Epithelial cell of esophagus (primary cell): ENCODE data around the gene MASP2.

ENCODE experiments used
- DNase-seq: peaks from one replicate; pipeline ENCODE4 v3.0.0; 2010; ENCODE audit warnings: low read depth
- H3K4me3 ChIP-seq: 2 replicates; pipeline ENCODE4 v1.5.1; 2011; ENCODE audit warnings: mild to moderate bottlenecking, low read length, control low read depth
- CTCF ChIP-seq: IDR thresholded peaks from 2 replicates; pipeline ENCODE4 v1.5.1; 2011; ENCODE audit warnings: low read depth, mild to moderate bottlenecking, low read length, control low read depth, inconsistent platforms; ENCODE audit not compliant: insufficient read depth; ENCODE audit errors: missing control alignments

The MASP2 gene

DNA sequence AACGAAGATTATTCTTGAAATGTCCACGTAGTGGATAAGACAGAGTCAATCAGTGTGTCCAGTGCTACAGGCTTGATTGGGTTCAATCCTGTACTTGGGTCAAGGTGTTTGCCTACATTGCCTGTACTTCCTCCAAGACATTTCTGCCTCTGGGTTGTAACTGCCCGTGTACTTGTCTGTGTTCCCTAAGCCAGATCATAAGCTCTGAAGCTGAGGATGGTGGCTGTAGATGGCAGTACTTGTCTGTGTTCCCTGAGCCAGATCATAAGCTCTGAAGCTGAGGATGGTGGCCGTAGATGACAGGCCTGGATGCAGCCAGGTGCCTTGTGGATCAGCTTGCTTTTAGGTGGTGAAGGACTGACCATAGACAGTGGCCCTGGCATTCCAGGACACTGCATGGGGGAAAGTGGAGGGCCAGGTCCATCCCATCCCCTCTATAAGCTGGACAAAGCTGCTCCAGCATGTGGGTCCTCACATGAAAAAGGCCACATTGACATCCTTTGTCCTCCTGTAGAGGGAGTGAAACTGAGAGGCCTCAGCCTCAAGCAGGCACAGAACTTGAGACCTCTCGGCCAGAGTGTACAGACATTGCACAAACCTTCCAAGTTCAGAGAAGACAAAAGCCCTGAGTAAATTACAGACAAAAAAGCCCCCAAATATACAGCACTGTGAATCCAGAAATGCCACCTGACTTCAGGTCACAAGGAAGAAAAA lies 14.8 kb upstream of the MASP2 start:
- no peak overlapping the region for H3K4me3 ChIP-seq
- DNase-seq, result no peak
- TF ChIP-seq CTCF, result no peak

DNA sequence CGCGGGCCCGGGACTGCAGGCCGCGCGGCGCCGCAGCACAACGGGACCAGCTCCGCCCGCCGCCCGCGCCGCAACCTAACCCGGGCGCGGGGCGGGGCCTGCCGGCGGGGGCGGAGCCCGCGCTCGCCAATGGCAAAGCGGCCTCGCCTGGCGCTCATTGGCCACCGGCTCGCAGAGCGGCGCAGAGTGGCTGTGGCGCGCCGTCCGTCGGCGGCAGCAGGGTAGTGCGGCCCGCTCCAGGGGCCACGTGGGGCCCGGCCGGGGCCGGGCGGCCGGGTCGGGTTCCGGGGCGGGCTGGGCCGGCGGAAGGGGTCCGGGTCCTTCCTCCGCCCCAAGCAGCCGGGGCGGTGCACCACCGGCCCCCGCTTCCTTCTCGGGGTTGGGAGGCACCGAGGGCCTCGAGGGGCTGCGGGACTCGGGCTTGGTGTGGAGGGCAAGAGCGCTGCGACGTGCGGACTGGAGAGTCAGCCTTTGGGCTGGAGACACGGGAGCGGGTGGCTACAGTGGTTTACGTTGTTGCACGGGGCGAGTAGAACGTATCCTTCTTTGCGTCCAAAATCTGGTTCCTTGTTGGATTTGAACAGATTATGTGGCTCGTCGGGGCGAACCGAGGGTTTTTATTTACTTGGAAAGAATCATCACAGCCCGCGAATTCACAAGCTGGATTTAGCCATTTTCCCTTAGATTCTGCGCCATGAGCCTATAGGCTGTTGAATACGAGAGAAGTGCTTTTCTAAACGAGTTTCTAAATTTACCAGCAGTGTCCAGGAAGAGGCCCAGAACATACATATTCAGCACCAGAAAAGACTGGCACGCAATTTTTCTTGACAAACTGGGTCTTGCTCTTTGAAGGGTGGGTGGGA lies 13.2 kb upstream of the MASP2 start, which contains the start of gene SRM:
Gene SRM (minus strand): TSS at position 51 of the 863 bp plus-strand sequence. CDS start 75 bp downstream, outside the sequence.
- peak; percentile 94 for DNase-seq
- TF ChIP-seq CTCF, result peak; percentile 14
- H3K4me3 ChIP-seq, result peak within 1 kb of the TSS; percentile 82

DNA sequence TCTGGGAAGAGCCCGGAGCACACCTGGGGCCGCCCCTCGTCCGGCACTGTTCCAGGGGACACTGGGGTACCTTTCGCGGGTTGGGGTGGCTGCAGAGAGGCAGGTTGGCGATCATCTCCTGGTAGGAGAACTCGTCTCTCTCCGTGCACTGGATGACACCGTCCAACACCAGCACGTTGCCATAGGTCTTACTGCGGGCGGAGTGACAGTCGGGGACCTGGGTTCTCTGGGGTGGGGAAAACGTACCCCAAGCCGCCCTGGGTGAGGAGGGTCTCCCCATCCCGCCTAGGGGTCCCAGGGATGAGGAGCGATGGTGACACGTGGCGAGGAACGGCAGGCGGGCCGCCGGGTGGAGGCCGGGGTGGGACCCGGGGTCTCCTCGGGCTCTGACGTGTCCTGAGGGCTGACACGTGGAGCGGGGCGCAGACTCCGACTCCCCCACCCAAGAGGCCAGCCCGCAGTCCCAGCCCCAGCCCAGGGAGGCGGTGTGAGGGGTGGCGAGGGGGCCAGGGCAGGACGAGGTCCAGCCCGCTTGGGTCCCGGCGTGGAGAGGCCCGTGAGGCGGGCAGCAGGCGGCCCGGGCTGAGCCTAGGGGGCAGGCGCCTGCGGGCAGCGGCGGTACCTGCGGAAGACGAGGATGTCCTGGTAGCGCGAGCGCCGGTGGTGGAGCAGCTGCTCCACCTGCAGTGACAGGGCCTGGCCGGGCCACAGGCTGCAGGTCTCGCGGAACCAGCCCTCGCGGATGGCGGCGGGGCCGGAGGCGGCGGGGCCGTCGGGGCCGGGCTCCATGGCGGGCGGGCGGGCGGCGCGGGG lies 12.3 kb upstream of the MASP2 start:
- DNase-seq, result no peak
- no peak for TF ChIP-seq CTCF
- H3K4me3 ChIP-seq, result peak overlapping the region; percentile 82

DNA sequence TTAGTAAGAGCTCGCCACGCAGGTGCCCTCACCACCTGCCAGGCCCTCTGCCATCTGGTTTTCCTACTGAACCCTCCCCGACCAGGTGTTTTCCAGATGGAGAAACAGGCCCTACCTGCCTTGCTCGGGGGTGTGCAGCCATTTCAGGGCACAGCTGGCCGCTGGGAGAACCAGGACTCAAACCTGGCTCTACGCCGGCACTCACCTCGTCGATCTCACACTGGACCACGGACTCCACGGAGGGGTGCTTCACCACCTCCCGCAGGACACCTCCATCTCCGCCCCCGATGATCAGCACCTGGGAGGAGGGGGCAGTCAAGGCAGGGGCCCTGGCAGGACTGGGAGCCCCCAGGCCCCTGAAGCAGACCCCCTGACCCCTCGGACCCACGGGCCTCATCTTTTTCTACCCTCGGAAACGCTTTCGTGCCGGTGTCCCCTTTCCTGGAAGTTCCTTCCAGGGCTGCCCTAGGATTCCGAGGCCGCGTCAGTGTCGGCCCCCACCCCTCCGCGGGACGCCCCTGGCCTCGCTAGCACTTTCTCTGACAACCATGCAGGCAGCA lies 11.6 kb upstream of the MASP2 start:
- no peak for DNase-seq

DNA sequence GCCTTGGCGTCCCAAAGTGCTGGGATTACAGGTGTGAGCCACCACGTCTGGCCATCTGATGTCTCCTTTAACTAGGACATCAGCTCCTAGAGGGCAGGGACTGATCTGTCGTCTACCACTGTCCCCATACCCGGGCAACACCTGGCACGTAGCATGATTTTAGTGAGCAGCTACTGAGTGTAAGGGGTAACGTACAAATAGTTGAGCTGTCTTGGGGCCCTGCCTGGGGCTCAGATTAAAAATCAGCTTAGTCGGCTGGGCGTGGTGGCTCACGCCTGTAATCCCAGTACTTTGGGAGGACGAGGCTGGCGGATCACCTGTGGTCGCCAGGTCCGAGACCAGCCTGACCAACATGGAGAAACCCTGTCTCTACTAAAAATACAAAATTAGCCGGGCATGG lies 11.0 kb upstream of the MASP2 start:
- H3K4me3 ChIP-seq, result no peak overlapping the region
- no peak for DNase-seq
- TF ChIP-seq CTCF, result no peak

More for the DNA sequence above, 11.6 kb upstream of the MASP2 start:
- no peak for TF ChIP-seq CTCF
- H3K4me3 ChIP-seq, result peak overlapping the region; percentile 82

- DNase-seq, result no peak
- no peak overlapping the region for H3K4me3 ChIP-seq
- TF ChIP-seq CTCF, result no peak
Observed at GRCh38 chr1:11057477-11057876, 10.4 kb upstream of the MASP2 start.
